Ovary (tissue), 10 donors: ENCODE data around the gene CD177. TPM values are rescaled to one million over a fixed set of nuclear protein-coding genes. Genes with fewer than 3 reads are reported as not detected.

ENCODE experiments used
- DNase-seq, 5 donors: peaks; one replicate each; pipeline ENCODE4 v3.0.0-alpha.2; 2019 to 2020
- H3K27ac ChIP-seq, 2 donors: fragments of 200-600 bp; one replicate each; pipeline versions ENCODE4 v1.5.1 to v1.8.0; 2019 to 2022
- H3K27me3 ChIP-seq: fragments of 200-600 bp; one replicate; pipeline ENCODE4 v1.8.0; 2022
- H3K36me3 ChIP-seq: fragments of 200-600 bp; sonication (generic); one replicate; pipeline ENCODE4 v1.5.1; 2019
- H3K4me1 ChIP-seq: one replicate; pipeline ENCODE4 v1.8.1; 2013; ENCODE audit warnings: mild to moderate bottlenecking, moderate library complexity; ENCODE audit not compliant: insufficient read depth
- H3K4me3 ChIP-seq: fragments of 200-600 bp; sonication (generic); one replicate; pipeline ENCODE4 v1.5.1; 2017
- H3K9me3 ChIP-seq, 2 donors: fragments of 200-600 bp in 1 of 2; sonication (generic) in 1 of 2; one replicate each; pipeline versions ENCODE4 v1.5.1 to v1.8.1; 2013 to 2019; ENCODE audit warnings: mild to moderate bottlenecking in 1 of 2, moderate library complexity in 1 of 2
- CTCF ChIP-seq, 3 donors: fragments of 450-650 bp in 2 of 3; fragments of 200-600 bp in 1 of 3; IDR thresholded peaks; one replicate each; pipeline versions ENCODE4 v1.5.1 to v1.8.0; 2016 to 2022; ENCODE audit warnings: antibody characterized with exemption in 3 of 3, mild to moderate bottlenecking in 1 of 3
- EP300 ChIP-seq: sonication (generic); formaldehyde crosslinking; IDR thresholded peaks from one replicate; pipeline ENCODE4 v1.6.1; 2017; ENCODE audit warnings: antibody characterized with exemption
- POLR2A ChIP-seq: fragments of 450-650 bp; IDR thresholded peaks from one replicate; pipeline ENCODE4 v1.6.1; 2017; ENCODE audit warnings: antibody characterized with exemption, mild to moderate bottlenecking, moderate library complexity
- whole genome bisulfite sequencing, 3 donors: extraction: QIAGEN DNeasy Blood & Tissue Kit in 1 of 3; methylation state at CpG; one replicate each; pipeline versions ENCODE4 v1.1.5 to v1.1.7; 2013 to 2017; 5-methylcytosine and 5-hydroxymethylcytosine counted together
- intact Hi-C, 4 donors: fragments of 100-400 bp; cut with DNase I; formaldehyde crosslinking; loops; one replicate each; pipeline versions ENCODE4 v1.11.0 to v1.15.1; 2022 to 2023
- long read RNA-seq, 3 donors: library from polyadenylated mRNA in 2 of 3; unstranded in 2 of 3; transcript quantifications; one replicate each; pipeline ENCODE4 v2.0.0 and lab custom pipeline, GENCODE V29; 2021 to 2026
- polyA plus RNA-seq, 2 donors: library from polyadenylated mRNA; stranded (reverse); fragments of 200-250 nt in 1 of 2; fragments of 350-450 nt in 1 of 2; fragmentation: Illumina TruSeq in 1 of 2; extraction: RNeasy Lipid Tissue Mini Kit (QIAGEN cat#74804) in 1 of 2; gene quantifications; one replicate each; pipeline ENCODE4 v1.2.3, GENCODE V29; 2013 to 2014
- total RNA-seq, 7 donors: library from RNA; depleted of rRNA in 2 of 7; stranded (reverse); fragments of >200 nt in 2 of 7; fragmentation: NEBNext Ultra II Directional in 3 of 7; extraction: Animal tissue kit (Norgen Biotek cat#: 25700) in 3 of 7; gene quantifications; one replicate each; pipeline versions ENCODE4 v1.1.0 to v1.2.4, GENCODE V29; 2016 to 2023
- donor health status: DM: no; HTN: no; CAD: no; lungs with moderate emphysema.
- donor health status: DM: no; HTN: no; CAD: no.
- donor health status: Bipolar disorder and iron deficiency.
- donor health status: DM: yes; HTN: yes; CAD: no.
- donor health status: DM: no; HTN: no; CAD: no.
- donor health status: DM: yes; HTN: yes; CAD: no.

Gene CD177
- total RNA-seq, result under 1 TPM in 4 of 7 donors, not detected in 3; 0.12 to 0.55 (median 0.18) TPM
- under 1 TPM; 0.06 to 0.82 TPM for polyA plus RNA-seq
- long read RNA-seq, donor 1, partial matches to known transcripts, result 0 of 1 reads
- long read RNA-seq, donor 1, other reads (novel, unspliced or antisense), result 0 of 1 reads
- long read RNA-seq, donor 2, result 0 reads
- long read RNA-seq, donor 3, partial matches to known transcripts, result 0 of 1 reads
- long read RNA-seq, donor 3, other reads (novel, unspliced or antisense), result 0 of 1 reads

- TF ChIP-seq EP300, result no peak
- no peak for TF ChIP-seq CTCF (IDR thresholded peaks at IDR 0.05)
- no peak for TF ChIP-seq POLR2A
- Histone ChIP-seq H3K4me1 (no peaks in the 10 kb centered on the region), H3K27me3 (no peaks in the 10 kb centered on the region), H3K4me3 (no peak within 1 kb of the TSS), H3K27ac (no peak within 1 kb of the TSS), H3K36me3 (no peaks in the 10 kb centered on the region), H3K9me3 (no peaks in the 10 kb centered on the region)
- intact Hi-C loops, result no loop called here
- 12 to 26% (median 17%) methylated on average over 26 to 27 of the region's 27 CpGs for WGBS, 3 donors
- DNase-seq, result no peak
Observed at GRCh38 chr19:43353606-43354304, at the start of gene CD177. CD177 (plus strand) TSS chr19:43353686; CDS start chr19:43353715, 29 bp downstream.

GRCh38 chr19:43305642-43306041, 47.8 kb upstream of the CD177 start:
- WGBS, 3 donors, result 41 to 66% (median 55%) methylated on average over 5 of the region's 5 CpGs
- Histone ChIP-seq H3K9me3 (no peaks in the 10 kb centered on the region), H3K27me3 (no peaks in the 10 kb centered on the region), H3K36me3 (no peaks in the 10 kb centered on the region), H3K4me1 (no peaks in the 10 kb centered on the region), H3K27ac (no peak overlapping the region), H3K4me3 (no peak overlapping the region)
- intact Hi-C loops, result no loop called here
- TF ChIP-seq CTCF (IDR thresholded peaks at IDR 0.05), result no peak
- TF ChIP-seq POLR2A, result no peak
- no peak for DNase-seq

- TF ChIP-seq POLR2A (no peak), CTCF (IDR thresholded peaks at IDR 0.05) (no peak), EP300 (no peak)
- H3K9me3 ChIP-seq, result no peaks in the 10 kb centered on the region
- DNase-seq, result no peak
- no peaks in the 10 kb centered on the region for H3K36me3 ChIP-seq
- 71 to 84% (median 74%) methylated on average over 1 of the region's 1 CpG for WGBS, 3 donors
- no peak overlapping the region for H3K4me3 ChIP-seq
- no peak overlapping the region for H3K27ac ChIP-seq
- no peaks in the 10 kb centered on the region for H3K4me1 ChIP-seq
- intact Hi-C loops, result no loop called here
- H3K27me3 ChIP-seq, result no peaks in the 10 kb centered on the region
Observed at GRCh38 chr19:43306097-43306496, 47.4 kb upstream of the CD177 start.

- DNase-seq, result no peak
- Histone ChIP-seq H3K27ac (no peak overlapping the region), H3K36me3 (no peaks in the 10 kb centered on the region), H3K4me1 (no peaks in the 10 kb centered on the region), H3K4me3 (no peak overlapping the region), H3K27me3 (no peaks in the 10 kb centered on the region), H3K9me3 (no peaks in the 10 kb centered on the region)
- 49 to 57% (median 53%) methylated on average over 5 of the region's 5 CpGs for WGBS, 3 donors
- TF ChIP-seq CTCF (IDR thresholded peaks at IDR 0.05) (no peak), POLR2A (no peak), EP300 (no peak)
- intact Hi-C loops, result no loop called here
Observed at GRCh38 chr19:43308244-43308815, 45.2 kb upstream of the CD177 start.
